Measurements from ENCODE around the gene RIOK1.
A peak's percentile ranks its signal among the peaks of the same experiment; 100 is the strongest.
"Not testable (repeated sequence)": the region's sequence is repeated elsewhere in the genome, so short reads cannot be mapped to it uniquely, and the experiment has no call there.

The RIOK1 gene

DNA sequence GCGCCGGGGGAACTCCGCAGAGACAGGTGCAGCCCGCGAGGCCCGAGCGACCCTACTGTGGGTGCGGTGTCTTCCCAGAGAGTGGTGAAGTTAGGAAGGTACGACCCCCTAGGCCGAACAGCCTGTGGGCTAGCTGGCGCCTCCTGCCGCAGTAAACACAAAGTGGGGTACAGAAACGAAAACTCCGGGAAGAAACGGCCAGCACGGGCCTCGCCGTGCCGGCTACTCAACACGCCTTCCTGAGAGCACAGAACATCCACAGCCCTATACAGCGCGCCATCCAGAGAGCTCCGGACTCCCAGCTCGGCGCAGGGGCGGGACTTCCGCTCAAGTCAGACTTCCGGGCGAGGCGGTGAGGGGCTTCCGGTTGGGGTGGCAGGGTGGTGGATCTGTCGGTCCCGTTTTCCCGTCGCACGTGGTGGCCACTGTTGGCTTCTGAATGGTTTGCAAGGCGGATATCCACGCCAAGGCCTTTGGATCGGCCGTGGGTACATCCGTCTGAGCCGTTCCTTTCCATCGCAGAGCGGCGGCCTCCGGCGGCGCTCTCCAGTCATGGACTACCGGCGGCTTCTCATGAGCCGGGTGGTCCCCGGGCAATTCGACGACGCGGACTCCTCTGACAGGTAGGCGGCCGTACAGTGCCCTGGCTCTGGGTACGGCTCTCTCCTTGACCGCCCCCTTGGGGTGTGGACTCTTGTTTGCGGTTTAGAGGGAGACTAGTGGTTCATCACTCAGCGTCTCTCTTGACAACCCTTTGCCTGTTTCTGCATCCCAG is at the start of gene RIOK1, which contains the start of gene CAGE1:
TSS of gene RIOK1 (plus strand) at position 358 of the 775 bp plus-strand sequence. CDS start at position 553, 195 bp downstream.
TSS of gene CAGE1 (minus strand) at position 292 of the 775 bp plus-strand sequence. CDS start 2,569 bp downstream, outside the sequence.
- FAIRE-seq, result no peak

DNA sequence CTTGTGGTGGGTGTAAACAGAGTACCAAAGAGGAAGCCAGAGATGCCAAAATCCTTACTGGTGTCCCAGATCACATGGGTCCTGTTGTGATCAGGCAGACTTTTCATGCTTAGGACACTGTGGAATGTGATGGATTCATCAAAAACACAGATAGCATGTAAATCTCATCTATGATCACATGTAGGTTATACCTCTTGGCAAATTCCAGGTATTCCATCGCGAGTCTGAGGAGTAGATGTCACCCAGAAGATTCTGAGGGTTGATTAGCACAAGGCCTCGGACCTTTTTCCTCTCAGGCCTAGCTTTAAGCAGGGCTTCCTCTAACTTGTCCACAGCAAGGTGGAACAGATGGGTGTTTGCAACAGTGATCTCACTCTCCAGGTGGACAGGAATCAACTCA is 48.3 kb upstream of the RIOK1 start:
- FAIRE-seq (no peak), DNase-seq (ENCODE audit: low spot score) (no peak)

More for the DNA sequence above, at the start of gene RIOK1, which contains the start of gene CAGE1:
- peak; percentile 77 for DNase-seq (ENCODE audit: low spot score)

DNA sequence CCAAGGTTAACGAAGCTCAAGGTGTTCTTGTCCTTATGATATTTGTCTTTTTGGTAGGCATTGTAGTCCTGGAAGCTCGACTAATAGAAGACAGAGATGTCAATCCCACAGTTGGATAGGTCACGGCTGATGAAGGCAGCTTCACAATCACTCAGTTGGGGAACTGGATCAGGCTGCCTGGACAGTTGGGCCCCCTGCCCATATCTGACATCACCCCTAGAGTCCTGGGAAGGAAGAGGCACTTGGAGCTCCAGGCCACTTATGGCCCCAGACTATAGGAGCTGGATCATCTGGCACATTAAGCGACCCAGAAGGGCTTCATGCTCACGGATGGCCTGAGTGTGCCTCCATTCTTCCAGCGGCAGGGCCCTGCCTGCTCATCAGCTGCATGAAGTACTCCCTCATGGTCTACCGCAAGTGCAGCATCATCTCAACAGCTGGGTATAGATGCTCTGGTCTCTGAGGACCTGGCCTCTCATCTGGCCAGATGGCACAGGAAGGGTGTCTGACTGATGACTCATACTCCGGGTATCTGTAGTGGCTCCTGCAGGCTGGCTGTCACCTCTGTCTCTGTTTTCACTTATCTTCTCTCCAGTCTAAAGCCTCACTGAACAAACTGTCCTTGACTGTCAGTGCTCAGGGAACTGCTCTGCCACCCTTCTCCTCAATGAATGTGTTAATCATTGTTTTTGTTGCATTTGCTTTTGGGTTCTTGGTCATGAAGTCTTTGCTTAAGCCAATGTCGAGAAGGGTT is 47.4 kb upstream of the RIOK1 start:
- no peak for FAIRE-seq
- peak; percentile 16 for DNase-seq (ENCODE audit: low spot score)

DNA sequence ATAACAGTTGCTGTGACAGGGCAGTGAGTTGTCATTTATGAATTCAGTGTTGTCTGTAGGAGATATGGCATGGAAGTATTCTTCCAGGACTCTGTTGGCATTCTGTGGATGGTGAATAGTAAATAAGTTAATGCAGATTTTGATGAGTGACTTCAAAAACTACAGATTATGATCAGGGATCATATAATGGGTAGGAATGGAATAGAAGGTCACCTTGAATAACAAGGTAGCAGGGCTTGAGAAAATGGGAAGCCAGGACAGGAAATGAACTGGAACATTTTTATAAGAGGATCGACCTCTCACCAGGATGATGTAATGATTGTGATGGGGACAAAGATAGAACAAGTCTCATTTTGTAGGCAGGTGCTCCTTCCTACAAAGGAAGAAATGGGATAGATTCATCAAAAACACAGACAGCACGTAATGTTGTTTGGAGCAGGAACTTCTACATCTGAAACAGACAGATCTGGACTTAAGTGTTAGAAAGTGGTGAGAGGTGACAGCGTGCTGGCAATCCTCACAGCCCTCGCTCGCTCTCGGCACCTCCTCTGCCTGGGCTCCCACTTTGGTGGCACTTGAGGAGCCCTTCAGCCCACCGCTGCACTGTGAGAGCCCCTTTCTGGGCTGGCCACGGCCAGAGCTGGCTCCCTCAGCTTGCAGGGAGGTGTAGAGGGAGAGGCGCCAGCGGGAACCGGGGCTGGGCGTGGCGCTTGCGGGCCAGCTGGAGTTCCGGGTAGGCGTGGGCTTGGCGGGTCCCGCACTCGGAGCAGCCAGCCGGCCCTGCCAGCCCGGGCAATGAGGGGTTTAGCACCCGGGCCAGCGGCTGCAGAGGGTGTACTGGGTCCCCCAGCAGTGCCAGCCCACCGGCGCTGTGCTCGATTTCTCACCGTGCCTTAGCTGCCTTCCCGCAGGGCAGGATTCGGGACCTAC is 45.8 kb upstream of the RIOK1 start:
- DNase-seq (ENCODE audit: low spot score), result no peak
- FAIRE-seq, result no peak

DNA sequence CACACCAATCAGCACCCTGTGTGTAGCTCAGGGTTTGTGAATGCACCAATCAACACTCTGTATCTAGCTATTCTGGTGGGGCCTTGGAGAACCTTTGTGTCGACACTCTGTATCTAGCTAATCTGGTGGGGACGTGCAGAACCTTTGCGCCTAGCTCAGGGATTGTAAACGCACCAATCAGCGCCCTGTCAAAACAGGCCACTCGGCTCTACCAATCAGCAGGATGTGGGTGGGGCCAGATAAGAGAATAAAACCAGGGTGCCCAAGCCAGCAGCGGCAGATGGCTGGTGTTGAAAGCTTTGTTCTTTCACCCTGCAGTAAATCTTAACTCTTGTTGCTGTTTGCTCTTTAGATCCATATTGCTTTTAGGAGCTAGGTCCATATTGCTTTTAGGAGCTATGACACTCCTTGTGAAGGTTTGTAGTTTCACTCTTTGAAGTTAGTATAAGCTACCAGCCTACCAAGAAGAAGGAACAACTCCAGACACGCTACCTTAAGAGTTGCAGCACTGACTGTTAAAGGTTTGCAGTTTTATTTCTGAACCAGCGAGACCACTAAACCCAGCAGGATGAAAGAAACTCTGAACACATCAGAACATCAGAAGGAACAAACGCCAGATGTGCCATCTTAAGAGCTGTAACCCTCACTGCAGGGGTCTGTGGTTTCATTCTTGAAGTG is 44.7 kb upstream of the RIOK1 start:
- not testable (repeated sequence) for FAIRE-seq

DNA sequence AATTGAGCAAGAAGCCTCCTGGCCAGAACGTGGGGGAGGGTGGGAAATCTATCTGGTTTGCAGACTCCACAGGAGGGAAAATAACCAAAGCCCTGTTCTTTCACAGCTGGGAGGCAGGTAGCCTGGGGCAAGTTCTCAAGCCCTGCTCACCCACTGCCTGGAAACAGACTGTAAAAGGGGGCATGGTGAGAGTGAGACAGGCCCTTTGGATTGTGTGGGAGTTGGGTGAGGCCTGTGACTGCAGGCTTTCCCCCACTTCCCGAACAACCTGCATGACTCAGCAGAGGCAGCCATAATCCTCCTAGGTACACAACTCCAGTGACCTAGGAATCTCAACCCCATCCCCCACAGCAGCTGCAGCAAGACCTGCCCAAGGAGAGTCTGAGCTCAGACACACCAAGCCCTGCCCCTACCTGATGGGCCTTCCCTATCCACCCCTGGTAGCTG is 42.0 kb upstream of the RIOK1 start:
- DNase-seq (ENCODE audit: low spot score), result peak; percentile 18
- FAIRE-seq, result not testable (repeated sequence)

More for the DNA sequence above, 44.7 kb upstream of the RIOK1 start:
- not testable (repeated sequence) for DNase-seq (ENCODE audit: low spot score)

DNA sequence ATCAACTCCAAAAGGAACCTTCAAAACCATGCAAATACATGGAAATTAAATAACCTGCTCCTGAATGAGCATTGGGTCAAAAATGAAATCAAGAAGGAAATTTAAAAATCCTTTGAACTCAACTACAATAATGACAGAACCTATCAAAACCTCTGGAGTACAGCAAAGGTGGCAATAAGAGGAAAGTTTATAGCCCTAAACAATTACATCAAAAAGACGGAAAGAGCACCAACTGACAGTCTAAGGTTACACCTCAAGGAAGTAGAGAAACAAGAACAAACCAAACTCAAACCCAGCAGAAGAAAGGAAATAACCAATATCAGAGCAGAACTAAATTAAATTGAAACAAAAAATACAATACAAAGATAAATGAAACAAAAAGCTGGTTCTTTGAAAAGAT is 39.0 kb upstream of the RIOK1 start:
- FAIRE-seq; DNase-seq (ENCODE audit: low spot score): not testable (repeated sequence)

DNA sequence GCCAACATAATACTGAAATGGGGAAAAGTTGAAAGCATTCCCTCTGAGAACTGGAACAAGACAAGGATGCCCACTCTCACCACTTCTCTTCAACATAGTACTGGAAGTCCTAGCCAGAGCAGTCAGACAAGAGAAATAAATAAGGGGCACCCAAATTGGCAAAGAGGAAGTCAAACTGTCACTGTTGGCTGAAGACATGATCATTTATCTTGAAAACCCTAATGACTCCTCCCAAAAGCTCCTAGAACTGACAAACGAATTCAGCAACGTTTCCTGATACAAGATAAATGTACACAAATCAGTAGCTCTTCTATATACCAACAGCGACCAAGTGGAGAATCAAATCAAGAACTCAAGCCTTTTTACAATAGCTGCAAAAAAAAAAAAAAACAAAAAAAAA is 37.7 kb upstream of the RIOK1 start:
- FAIRE-seq; DNase-seq (ENCODE audit: low spot score): not testable (repeated sequence)

DNA sequence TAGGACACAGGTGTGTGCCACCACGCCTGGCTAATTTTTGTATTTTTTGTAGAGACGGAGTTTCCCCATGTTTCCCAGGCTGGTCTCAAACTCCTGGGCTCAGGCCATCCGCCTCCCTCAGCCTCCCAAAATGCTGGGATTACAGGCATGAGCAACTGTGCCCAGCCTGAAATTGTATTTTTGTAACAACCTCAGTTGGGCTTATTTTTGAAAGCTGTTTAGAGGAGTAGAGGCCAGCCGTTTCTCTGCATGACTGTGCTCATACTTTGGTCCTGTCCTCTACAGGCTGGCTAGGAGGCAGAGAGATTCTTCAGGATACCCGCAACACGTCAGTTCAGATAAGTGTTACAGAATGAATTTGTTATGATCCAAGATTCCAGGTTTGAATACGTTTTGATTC is 22.2 kb upstream of the RIOK1 start:
- DNase-seq (ENCODE audit: low spot score) (no peak), FAIRE-seq (no peak)

DNA sequence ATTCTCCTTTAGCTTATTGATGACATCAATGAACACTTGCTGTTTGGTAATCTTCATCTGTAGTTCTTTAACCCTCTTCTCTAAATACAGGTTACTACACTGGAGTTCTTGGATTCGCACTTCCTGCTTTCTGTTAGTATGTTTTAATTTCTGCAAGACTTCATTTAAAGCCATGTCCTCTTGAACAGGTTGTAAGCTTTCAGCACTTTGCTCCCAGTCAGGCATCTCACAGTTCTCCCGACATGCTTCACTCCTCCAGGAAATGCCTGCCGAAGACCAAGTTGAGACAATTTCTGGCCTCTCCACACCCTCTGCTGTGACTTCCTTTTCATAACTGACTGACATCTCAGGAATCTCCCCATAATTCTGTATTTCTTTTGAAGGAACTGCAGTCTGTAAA is 15.9 kb upstream of the RIOK1 start:
- FAIRE-seq, result no peak

DNA sequence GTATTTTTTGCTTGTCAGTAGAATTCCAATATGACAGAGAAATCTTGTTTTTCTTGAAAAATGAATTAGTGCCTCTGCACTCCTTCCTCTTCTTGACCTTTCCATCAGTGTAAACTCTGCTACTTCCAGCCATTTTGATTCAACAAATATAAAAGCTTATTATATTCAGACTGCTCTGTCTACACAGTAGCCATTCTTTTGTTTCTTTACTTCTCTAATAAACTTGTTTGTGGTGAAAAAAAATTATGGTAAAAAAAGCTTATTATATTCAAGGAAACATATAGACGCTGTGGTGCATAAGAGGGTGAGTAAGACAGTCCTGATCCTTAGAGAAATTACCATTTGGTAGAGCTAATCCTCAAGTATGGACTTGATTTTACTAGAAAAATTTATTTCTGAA is 11.6 kb upstream of the RIOK1 start:
- DNase-seq (ENCODE audit: low spot score), result no peak
- no peak for FAIRE-seq

More for the DNA sequence above, 15.9 kb upstream of the RIOK1 start:
- DNase-seq (ENCODE audit: low spot score), result no peak

DNA sequence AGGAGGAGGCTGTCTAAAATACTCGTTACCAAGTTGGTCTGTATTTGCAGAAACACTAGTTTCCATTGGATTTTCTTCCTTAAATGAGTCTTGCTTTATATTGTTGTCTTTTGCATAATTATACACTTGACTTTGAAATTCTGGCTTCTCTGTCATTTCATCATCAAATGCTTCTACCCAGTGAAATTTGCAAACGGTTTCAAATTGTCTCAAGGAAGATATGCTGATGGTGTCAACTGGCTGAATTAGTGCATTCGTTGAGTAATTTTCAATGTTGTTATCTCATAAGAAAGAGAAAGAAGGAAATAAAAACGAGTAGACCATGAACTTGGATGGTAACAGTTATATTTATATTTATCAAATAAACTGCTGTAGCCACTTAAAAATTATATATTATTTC is 10.9 kb upstream of the RIOK1 start:
- DNase-seq (ENCODE audit: low spot score) (no peak), FAIRE-seq (no peak)

DNA sequence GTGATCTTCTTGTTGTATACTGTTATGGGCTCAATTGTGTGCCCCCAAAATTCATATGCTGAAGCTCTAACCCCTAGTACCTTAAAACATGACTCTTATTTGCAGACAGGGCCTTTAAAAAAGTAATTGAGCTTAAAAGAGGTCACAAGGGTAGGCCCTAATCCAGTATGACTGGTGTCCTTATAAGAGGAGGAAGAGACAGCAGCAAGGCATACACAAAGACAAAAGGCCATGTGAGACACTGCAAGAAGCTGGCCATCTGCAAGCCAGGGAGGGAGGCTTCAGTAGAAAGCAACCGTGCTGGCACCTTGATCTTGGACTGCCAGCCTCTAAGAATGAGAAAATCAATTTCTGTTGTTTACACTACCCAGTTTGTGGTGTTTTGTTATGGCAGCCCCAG is 8.5 kb upstream of the RIOK1 start:
- DNase-seq (ENCODE audit: low spot score) (no peak), FAIRE-seq (no peak)

DNA sequence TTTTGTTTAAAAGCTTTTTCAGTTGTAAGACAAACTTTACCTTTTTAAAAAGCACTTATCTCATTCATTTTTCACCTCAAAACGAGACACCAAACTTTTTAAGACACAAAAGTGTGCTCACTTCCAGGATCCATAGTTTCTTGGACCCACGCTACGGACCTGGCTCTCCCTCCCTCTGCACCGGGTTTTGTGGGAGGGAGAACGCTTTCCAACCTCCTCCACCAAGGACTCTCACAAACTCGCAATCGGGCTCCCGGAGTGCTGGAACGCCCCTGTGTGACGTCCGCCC is 502 bp upstream of the RIOK1 start:
- no peak for DNase-seq (ENCODE audit: low spot score)
- FAIRE-seq, result no peak

DNA sequence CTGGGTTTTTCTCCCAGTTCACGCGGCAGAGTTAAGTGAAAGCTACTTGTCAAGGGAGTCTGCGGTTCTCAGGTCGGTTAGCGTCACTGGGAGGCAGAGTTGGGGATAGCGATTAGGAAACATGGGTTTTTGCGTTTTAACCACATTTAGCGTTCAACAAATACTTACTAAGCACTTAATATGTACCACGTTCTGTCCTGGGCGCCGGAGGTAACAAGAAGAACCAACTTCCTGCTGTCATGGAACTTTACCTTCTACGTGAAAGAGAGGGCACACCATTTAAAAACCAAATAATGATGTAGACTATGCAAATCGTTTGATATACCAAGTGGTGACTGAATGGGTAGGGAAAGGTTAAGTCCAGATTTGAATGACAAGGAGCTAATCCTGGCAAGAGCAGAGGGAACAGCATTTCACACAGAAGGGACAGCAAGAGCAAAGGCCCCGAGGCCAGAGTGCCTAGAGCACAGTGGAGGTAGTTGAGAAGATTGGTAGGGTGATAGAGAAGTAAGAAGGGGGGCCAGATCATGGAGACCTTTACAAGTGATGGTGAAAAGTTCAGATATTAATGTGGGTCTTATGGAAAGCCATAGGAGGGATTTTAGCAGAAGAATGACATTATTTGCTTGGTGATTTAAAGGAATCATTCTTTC is 744 bp downstream of the RIOK1 start:
- no peak for FAIRE-seq
- no peak for DNase-seq (ENCODE audit: low spot score)

DNA sequence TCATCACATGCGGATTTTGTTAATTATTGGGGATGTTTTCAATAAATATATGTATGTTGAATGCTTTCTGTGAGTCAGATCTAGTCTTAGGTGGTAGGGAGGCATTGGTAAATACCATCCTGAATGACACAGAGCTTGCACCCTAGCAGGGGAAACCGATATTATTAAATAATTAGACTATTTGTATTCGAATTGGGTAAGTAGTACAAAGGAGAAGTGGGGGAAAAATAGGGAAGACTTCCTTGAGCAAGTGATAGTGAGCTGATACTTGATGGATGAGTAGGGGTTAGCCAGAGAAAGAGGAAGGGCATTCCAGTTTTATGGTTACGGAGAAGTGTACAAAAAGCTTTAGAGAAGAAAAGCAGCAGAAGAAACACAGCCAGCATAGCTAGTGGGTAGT is 1.5 kb downstream of the RIOK1 start:
- DNase-seq (ENCODE audit: low spot score), result no peak
- FAIRE-seq, result no peak

DNA sequence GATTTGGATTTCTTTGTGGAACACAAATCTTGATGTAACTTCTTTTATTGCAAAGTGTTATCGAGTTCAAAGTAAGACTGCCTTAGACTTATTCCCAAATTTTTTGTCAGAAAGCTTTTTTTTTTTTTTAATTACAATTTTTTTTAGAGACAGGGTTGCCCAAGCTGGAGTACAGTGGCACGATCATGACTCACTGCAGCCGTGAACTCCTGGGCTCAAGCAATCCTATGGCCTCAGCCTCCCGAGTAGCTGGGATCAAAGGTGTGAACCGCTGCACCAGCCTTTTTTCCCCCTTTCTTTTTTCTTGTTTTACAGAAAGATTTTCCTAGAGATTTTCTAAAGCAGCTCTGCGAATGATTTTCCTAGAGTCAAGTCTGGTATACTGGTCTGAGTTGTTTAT is 2.8 kb downstream of the RIOK1 start:
- DNase-seq (ENCODE audit: low spot score) (no peak), FAIRE-seq (no peak)

DNA sequence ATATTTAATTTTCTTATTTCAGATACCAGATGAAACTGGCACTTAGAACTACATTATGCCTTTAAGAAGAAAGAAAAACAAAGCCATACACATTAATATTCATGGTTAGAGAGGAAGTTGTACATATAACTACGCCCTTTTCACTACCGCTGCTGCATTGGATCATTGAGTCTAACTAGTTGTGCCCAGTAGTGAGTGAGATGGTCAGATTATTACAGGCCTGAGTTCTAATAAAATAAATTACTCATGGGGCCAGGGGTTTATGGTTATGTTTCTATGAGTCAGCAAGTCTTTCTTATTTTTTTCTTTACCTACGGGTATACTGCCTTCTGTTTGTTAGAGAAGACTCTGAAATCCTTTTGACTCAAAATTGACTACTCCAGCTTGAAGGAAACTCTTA is 11.5 kb downstream of the RIOK1 start:
- DNase-seq (ENCODE audit: low spot score) (no peak), FAIRE-seq (no peak)

DNA sequence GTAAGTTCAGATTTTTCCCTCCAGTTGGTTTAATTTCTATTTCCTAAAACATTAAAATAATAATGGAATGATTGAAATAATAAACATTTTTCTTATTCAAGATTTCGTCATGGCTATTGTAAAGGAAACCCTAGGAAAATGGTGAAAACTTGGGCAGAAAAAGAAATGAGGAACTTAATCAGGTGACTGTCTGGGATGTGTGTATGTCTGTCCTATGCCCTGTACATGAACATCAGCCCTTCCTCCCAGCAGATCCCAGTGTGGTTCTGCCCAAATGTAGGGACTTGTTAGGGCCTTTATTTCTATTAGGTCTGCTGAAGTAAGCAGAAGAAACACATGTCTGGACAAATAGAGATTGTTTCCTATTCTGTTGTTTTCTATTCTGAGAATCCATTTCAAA is 13.1 kb downstream of the RIOK1 start:
- FAIRE-seq, result no peak
- no peak for DNase-seq (ENCODE audit: low spot score)

DNA sequence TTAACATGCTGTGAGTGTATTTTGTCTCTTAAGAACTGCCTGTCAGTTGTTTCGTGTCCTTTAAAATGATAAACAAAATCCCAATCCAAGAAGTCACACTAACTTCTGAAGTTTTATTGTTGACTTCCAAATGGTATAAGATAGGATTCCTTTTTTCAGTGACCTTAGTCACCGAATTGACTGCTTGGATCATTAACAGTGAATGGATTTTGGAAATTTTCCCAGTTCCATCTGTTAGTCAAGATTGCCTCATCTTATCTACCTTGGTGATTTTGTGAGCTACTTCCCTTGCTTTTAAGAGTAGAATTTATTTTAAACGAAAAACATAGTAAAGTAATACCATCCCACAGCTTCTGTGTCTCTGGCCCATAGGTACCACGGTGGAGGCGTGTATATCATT is 14.9 kb downstream of the RIOK1 start:
- no peak for FAIRE-seq
- no peak for DNase-seq (ENCODE audit: low spot score)
